HAP-1 (cell line): Measurements from ENCODE around the gene GDPGP1.
A peak's percentile ranks its signal among the peaks of the same experiment; 100 is the strongest.
"Not testable (repeated sequence)": the region's sequence is repeated elsewhere in the genome, so short reads cannot be mapped to it uniquely, and the experiment has no call there.

Experiments used
- DNase-seq, 2 experiments: peaks; one replicate each; pipeline ENCODE4 v3.0.0-alpha.2; 2016 to 2020; ENCODE audit warnings: low spot score in 2 of 2
- H3K27me3 ChIP-seq: fragments of 250-450 bp; sonication (Bioruptor Pico); 2 replicates; pipeline ENCODE4 v1.5.1; 2020; ENCODE audit warnings: low read depth, mild to moderate bottlenecking, moderate library complexity
- H3K36me3 ChIP-seq: fragments of 250-450 bp; sonication (Bioruptor Pico); replicated peaks from 2 replicates; pipeline ENCODE4 v1.5.1; 2020; ENCODE audit warnings: mild to moderate bottlenecking
- H3K4me1 ChIP-seq: fragments of 250-450 bp; sonication (Bioruptor Pico); 2 replicates; pipeline ENCODE4 v1.5.1; 2020; ENCODE audit warnings: mild to moderate bottlenecking
- H3K4me3 ChIP-seq: fragments of 250-450 bp; sonication (Bioruptor Pico); 2 replicates; pipeline ENCODE4 v1.5.1; 2020; ENCODE audit warnings: mild to moderate bottlenecking, moderate library complexity
- H3K9me3 ChIP-seq: fragments of 250-450 bp; sonication (Bioruptor Pico); 2 replicates; pipeline ENCODE4 v1.5.1; 2020; ENCODE audit warnings: mild to moderate bottlenecking, moderate library complexity
- in situ Hi-C: fragments of 300-500 bp; cut with MboI; formaldehyde crosslinking; loops from 3 replicates; pipeline ENCODE4 v1.14.3; 2020; ENCODE audit warnings: low sequenced_read_pairs, inconsistent platforms, mixed read lengths

Gene GDPGP1

DNA sequence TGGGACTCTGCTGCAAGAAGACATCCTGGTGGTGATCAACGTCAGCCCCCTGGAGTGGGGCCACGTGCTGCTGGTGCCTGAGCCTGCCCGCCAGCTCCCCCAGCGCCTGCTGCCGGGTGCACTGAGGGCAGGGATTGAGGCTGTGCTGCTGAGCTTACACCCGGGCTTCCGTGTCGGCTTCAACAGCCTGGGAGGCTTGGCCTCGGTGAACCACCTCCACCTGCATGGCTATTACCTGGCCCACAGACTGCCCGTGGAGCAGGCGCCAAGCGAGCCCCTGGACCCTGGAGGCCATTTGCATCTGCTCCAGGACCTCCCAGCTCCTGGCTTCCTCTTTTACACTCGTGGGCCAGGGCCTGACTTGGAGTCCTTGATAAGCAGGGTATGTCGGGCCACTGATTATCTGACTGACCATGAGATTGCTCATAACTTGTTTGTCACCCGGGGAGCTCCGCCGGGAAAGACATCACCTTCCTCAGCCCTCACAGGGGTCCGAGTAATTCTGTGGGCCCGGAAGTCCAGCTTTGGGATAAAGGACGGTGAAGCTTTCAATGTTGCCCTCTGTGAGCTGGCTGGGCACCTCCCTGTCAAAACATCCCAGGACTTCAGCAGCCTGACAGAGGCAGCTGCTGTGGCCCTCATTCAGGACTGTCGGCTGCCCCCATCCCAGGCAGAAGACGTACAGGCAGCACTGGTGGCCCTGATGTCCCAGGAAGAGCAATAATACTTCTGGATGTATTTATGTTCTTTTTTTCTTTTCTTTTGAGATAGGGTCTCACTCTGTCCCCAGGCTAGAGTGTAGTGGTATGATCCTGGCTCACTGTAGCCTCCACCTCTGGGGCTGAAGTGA is 7.6 kb downstream of the GDPGP1 start:
- Histone ChIP-seq H3K36me3 (peaks cover 8% of the 10 kb centered on the region; the same call in 1 of the 2 replicates), H3K9me3 (no peaks in the 10 kb centered on the region), H3K27me3 (no peaks in the 10 kb centered on the region), H3K4me1 (no peaks in the 10 kb centered on the region), H3K4me3 (no peak overlapping the region)
- in situ Hi-C loops, result no loop called here
- no peak for DNase-seq

DNA sequence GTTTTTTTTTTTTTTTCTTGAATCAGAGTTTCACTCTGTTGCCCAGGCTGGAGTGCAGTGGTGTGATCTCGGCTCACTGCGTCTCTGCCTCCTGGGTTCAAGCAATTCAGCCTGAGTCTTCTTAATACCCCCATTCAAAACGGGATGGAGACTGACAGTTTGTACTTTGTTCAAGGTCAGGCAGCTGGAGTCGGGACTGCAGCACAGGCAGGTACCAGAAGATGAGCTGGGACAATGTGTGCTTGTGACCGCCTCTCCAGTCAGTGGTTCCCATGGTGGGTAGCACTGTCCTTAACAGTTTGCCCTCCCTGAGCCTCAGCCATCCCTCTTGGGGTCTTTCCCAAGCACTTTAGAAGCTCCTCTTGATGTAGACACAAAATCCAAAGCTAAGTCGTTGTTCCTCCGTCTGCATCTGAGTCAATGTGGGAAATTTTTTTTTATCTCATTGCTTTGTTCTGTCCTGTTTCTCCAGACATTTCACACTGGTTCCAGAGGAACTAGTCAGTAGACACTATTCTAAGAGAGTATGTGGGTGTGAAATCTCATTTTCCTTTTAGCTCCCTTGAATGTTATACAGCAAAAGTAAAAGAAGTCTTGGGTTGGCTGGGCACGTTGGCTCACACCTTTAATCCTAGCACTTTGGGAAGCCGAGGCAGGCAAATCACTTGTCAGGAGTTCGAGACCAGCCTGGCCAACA is 10.1 kb downstream of the GDPGP1 start:
- no peak for DNase-seq
- no peak overlapping the region for H3K4me3 ChIP-seq
- peaks cover 3% of the 10 kb centered on the region; the same call in 1 of the 2 replicates for H3K36me3 ChIP-seq
- in situ Hi-C loops, result no loop called here
- H3K4me1 ChIP-seq, result no peaks in the 10 kb centered on the region
- no peaks in the 10 kb centered on the region for H3K9me3 ChIP-seq
- H3K27me3 ChIP-seq, result no peaks in the 10 kb centered on the region

GRCh38 chr15:90248789-90249202 is 14.8 kb downstream of the GDPGP1 start:
- no peaks in the 10 kb centered on the region for H3K36me3 ChIP-seq
- no peaks in the 10 kb centered on the region for H3K9me3 ChIP-seq
- H3K4me3 ChIP-seq, result no peak overlapping the region
- H3K4me1 ChIP-seq, result no peaks in the 10 kb centered on the region; the same call in 1 of the 2 replicates
- in situ Hi-C loops, result no loop called here
- DNase-seq, result no peak
- H3K27me3 ChIP-seq, result no peaks in the 10 kb centered on the region

DNA sequence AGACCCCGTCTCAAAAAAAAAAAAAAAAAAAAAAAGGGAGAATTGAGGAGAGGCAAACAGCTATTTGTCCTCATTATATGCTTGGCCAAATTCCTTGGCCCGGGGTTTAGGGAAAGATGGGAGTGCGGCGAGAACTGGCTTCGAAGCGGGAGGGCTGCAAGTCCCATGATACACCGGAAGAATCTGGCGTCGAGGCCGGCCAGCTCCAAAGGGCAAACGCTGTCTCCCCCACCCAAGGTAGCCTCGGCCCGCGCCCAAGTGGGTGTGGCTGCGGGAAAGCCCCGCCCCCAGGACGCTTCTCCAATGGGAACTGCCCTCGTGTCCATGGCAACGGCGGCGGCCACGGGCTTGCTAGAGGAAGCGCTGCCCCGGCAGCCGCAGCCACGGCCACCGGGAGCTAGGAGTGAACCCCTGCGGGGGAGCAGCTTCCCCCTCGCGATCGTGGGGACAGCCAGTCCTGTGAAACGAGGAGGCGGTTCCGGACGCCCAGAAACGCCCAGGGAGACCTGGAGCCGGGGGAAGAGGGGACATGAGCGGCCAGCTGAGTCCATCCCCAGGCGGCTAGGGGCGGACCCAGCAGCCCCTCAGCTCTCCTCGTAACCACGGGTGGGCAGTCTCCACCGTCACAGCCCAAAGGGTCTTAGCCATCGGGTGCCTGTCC is 15.3 kb downstream of the GDPGP1 start, which contains the start of gene TTLL13:
Gene TTLL13, plus strand, starts transcription at position 354 of the 661 bp plus-strand sequence. CDS start 1,075 bp downstream, outside the sequence.
- Histone ChIP-seq H3K36me3 (no peaks in the 10 kb centered on the region), H3K4me3 (peak within 1 kb of the TSS; percentile 42), H3K4me1 (no peaks in the 10 kb centered on the region; the same call in 1 of the 2 replicates), H3K9me3 (no peaks in the 10 kb centered on the region), H3K27me3 (no peaks in the 10 kb centered on the region)
- in situ Hi-C loops, result no loop called here
- peak; percentile 81 to 100 for DNase-seq

- no peak for DNase-seq
- Histone ChIP-seq H3K4me1 (no peaks in the 10 kb centered on the region), H3K36me3 (no peaks in the 10 kb centered on the region), H3K4me3 (no peak overlapping the region), H3K9me3 (no peaks in the 10 kb centered on the region), H3K27me3 (no peaks in the 10 kb centered on the region)
- in situ Hi-C loops, result no loop called here
Observed at GRCh38 chr15:90257776-90258175, 23.8 kb downstream of the GDPGP1 start.

DNA sequence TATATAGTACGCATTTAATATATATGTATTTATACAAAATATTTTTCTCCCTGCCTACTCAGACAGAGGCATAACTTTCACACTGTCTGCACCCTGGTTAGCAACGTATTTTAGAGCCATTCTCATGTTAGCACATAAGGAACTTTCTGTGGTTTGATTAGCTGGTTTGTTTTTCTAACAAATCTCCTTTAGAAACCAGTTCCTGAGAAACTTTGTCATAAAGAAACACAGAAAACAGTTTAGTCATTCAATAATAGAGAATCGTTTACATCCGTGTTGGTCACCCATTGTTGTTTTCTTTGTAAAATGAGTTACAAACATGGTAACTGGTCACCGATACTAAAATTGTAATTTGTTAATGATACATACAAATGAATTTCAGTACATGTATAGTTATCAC is 25.5 kb downstream of the GDPGP1 start:
- Histone ChIP-seq H3K4me1 (peaks cover 1% of the 10 kb centered on the region), H3K4me3 (no peak overlapping the region), H3K9me3 (no peaks in the 10 kb centered on the region), H3K36me3 (no peaks in the 10 kb centered on the region), H3K27me3 (no peaks in the 10 kb centered on the region)
- in situ Hi-C loops, result no loop called here
- DNase-seq, result no peak

DNA sequence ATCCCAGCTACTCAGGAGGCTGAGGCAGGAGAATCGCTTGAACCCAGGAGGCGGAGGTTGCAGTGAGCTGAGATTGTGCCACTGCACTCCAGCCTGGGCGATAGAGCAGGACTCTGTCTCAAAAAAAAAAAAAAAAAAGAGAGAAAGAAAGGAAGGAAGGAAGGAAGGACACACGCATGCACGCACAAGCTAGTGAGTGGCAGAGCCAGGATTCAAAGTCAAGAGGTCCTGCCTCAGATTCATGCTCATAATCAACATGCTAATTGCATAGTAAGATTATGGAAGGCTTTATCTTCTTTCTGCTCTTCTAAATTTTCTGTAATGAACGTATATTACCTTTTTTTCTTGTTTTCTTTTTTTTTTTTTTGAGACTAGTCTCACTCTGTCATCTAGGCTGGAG is 26.7 kb downstream of the GDPGP1 start:
- H3K4me3 ChIP-seq, H3K4me1 ChIP-seq, DNase-seq, H3K9me3 ChIP-seq, H3K27me3 ChIP-seq, in situ Hi-C loops, H3K36me3 ChIP-seq: not testable (repeated sequence)

- no peak for DNase-seq
- Histone ChIP-seq H3K27me3 (no peaks in the 10 kb centered on the region), H3K4me3 (no peak overlapping the region), H3K9me3 (no peaks in the 10 kb centered on the region), H3K4me1 (peaks cover 10% of the 10 kb centered on the region), H3K36me3 (0 out of 2 replicates have a peak, but pooled peaks cover 3% of the 10 kb centered on the region)
- in situ Hi-C loops, result no loop called here
Observed at GRCh38 chr15:90261811-90262210, 27.8 kb downstream of the GDPGP1 start.

DNA sequence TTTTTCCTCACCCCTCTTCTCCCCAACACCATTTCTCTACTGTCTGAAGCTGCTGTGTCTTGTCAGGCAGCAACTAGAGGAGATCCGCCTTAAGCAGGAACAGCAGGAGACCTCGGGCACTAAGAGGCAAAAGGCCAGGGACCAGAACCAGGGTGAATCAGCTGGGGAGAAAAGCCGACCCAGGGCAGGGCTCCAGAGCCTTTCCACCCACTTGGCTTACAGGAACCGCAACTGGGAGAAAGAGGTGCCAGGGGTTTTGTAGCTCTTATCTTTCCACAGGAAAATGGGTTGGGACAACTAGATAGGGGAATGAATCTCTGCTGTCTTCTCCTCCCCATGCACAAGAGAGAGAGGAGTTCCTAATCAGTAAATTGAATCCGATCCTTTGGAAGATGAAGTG is 28.4 kb downstream of the GDPGP1 start:
- H3K4me1 ChIP-seq, result peaks cover 12% of the 10 kb centered on the region
- peaks cover 7% of the 10 kb centered on the region; the same call in 1 of the 2 replicates for H3K36me3 ChIP-seq
- in situ Hi-C loops, result no loop called here
- no peaks in the 10 kb centered on the region for H3K9me3 ChIP-seq
- H3K27me3 ChIP-seq, result no peaks in the 10 kb centered on the region
- DNase-seq, result no peak
- H3K4me3 ChIP-seq, result no peak overlapping the region

DNA sequence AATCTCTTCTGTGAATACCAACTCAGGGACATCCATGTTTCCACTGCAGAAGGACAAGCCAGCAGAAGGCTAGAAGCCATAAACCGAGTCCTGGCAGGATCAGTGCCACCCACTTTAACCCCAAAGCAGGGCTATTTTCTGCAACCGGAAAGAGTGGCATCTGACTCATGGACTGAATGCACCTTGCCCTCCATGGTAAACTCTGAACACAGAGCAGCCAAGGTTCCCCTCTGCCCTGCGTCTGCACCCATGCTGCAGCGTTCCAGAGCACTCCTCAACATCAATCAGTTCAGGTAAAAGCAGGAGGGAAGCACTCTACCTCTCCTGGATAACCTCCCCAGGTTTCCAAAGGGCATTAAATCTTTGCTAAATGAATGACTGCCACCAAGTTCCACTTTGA is 30.7 kb downstream of the GDPGP1 start:
- Histone ChIP-seq H3K4me1 (peaks cover 21% of the 10 kb centered on the region), H3K9me3 (no peaks in the 10 kb centered on the region), H3K4me3 (peak overlapping the region; percentile 90), H3K27me3 (no peaks in the 10 kb centered on the region), H3K36me3 (peaks cover 14% of the 10 kb centered on the region)
- in situ Hi-C loops, result no loop called here
- no peak for DNase-seq

DNA sequence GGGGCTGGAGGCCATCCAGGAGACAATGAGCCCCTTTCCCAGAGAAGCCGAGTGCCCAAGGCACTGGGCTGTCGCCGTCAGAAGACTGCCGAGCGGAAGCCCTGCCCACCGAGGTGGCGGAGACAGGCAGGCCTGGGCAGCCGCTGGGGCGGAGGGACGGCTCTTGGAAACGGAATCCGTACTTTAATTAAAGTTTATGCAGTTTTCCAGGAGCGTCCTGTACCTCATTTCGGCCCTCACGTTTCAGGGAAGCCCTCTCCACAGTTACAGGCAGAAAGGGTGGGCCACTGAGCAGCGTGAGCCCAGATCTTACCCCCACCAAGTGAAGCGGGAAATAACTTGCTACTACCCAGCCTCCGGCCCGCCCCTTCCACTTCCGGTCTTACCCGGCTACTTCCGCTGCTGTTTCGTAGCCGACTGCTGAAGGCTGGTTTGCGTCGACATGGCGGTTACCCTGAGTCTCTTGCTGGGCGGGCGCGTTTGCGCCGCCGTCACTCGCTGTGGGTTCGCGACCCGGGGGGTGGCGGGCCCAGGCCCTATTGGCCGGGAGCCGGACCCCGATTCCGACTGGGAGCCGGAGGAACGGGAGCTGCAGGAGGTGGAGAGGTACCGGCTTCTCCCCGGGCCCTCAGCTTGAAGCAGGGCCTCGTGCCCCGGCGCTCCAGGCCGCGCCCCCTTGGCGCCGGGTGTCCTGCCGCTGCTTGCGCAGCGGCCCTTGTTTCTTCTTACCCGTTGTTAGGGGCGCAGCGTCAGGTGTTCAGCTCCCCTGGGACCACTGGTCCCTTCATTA is 31.5 kb downstream of the GDPGP1 start, which contains the start of gene NGRN:
Gene NGRN, plus strand, starts transcription at position 402 of the 790 bp plus-strand sequence. Its CDS starts 41 bp downstream, at position 443.
- Histone ChIP-seq H3K9me3 (no peaks in the 10 kb centered on the region), H3K4me1 (peaks cover 21% of the 10 kb centered on the region), H3K27me3 (no peaks in the 10 kb centered on the region), H3K36me3 (peaks cover 20% of the 10 kb centered on the region), H3K4me3 (peak within 1 kb of the TSS; percentile 90)
- in situ Hi-C loops, result no loop called here
- peak; percentile 85 to 93 for DNase-seq

- Histone ChIP-seq H3K4me1 (peaks cover 21% of the 10 kb centered on the region), H3K9me3 (no peaks in the 10 kb centered on the region), H3K4me3 (peak overlapping the region; percentile 90), H3K27me3 (no peaks in the 10 kb centered on the region), H3K36me3 (peaks cover 25% of the 10 kb centered on the region)
- peak; percentile 26 to 63 for DNase-seq
- in situ Hi-C loops, result no loop called here
Observed at GRCh38 chr15:90266061-90266431, 32.0 kb downstream of the GDPGP1 start.

DNA sequence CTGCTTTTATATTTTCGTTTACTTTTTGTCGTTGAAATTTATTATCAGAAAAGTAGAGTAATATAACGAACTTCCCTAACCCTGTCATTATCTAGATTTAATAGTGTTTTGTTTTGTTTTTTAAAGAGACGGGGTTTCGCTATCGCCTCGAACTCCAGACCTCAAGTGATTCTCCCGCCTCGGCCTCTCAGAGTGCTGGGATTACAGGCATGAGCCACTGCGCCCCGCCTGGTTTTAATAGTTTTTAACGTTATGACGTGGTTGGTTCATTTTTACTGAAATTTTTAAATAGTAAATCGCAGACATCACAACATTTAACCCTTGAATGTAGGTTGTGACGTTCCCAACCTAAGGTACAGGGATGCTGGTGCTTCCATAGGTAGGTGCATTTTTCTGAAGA is 32.5 kb downstream of the GDPGP1 start:
- DNase-seq, result peak in 1 of 2 experiments; percentile 39
- in situ Hi-C loops, result no loop called here
- peak overlapping the region; percentile 90 for H3K4me3 ChIP-seq
- H3K36me3 ChIP-seq, result peaks cover 30% of the 10 kb centered on the region
- H3K4me1 ChIP-seq, result peaks cover 21% of the 10 kb centered on the region
- no peaks in the 10 kb centered on the region for H3K27me3 ChIP-seq
- no peaks in the 10 kb centered on the region for H3K9me3 ChIP-seq
